Activated naive CD8-positive, alpha-beta T cell treated with anti-CD3 and anti-CD28 coated beads, Interleukin-2, amount 50 U/mL, for 24 hours (primary cell): ENCODE results near the gene DPYSL4.

Experiments used
- ATAC-seq: fragments of 150-1000 bp; cut with Tn5 transposase; one replicate; pipeline ENCODE4 v1.10.0; 2021
- DNase-seq: peaks from one replicate; pipeline ENCODE4 v3.0.0; 2021
- H3K27ac Mint-ChIP-seq: one replicate; pipeline ENCODE4 v1.8.0; 2021; ENCODE audit warnings: mild to moderate bottlenecking, mixed read lengths
- H3K27me3 Mint-ChIP-seq: one replicate; pipeline ENCODE4 v1.8.0; 2021; ENCODE audit warnings: mixed read lengths
- H3K36me3 Mint-ChIP-seq: one replicate; pipeline ENCODE4 v1.8.0; 2021; ENCODE audit warnings: low read depth, mixed read lengths
- H3K4me1 Mint-ChIP-seq: one replicate; pipeline ENCODE4 v1.8.0; 2021; ENCODE audit warnings: mixed read lengths
- H3K4me3 Mint-ChIP-seq: one replicate; pipeline ENCODE4 v1.8.0; 2021; ENCODE audit warnings: mild to moderate bottlenecking, moderate library complexity, mixed read lengths
- H3K9me3 Mint-ChIP-seq: one replicate; pipeline ENCODE4 v1.8.0; 2021; ENCODE audit warnings: mixed read lengths

The DPYSL4 gene

GRCh38 chr10:132165416-132165980 lies 21.2 kb upstream of the DPYSL4 start:
- Mint-ChIP-seq H3K4me3 (no peak overlapping the region), H3K36me3 (no peaks in the 10 kb centered on the region), H3K9me3 (no peaks in the 10 kb centered on the region), H3K27ac (no peak overlapping the region), H3K4me1 (peaks cover 15% of the 10 kb centered on the region), H3K27me3 (no peaks in the 10 kb centered on the region)
- no peak for ATAC-seq
- DNase-seq = no peak

- Mint-ChIP-seq H3K27me3 (no peaks in the 10 kb centered on the region), H3K9me3 (no peaks in the 10 kb centered on the region), H3K36me3 (no peaks in the 10 kb centered on the region), H3K27ac (no peak overlapping the region), H3K4me3 (no peak overlapping the region), H3K4me1 (peaks cover 15% of the 10 kb centered on the region)
- DNase-seq (no peak), ATAC-seq (no peak)
Measured at GRCh38 chr10:132166216-132166950, 20.4 kb upstream of the DPYSL4 start.

- Mint-ChIP-seq H3K27me3 (peaks cover 2% of the 10 kb centered on the region), H3K4me3 (no peak overlapping the region), H3K4me1 (peaks cover 13% of the 10 kb centered on the region), H3K27ac (no peak overlapping the region), H3K36me3 (no peaks in the 10 kb centered on the region), H3K9me3 (no peaks in the 10 kb centered on the region)
- DNase-seq (no peak), ATAC-seq (no peak)
Measured at GRCh38 chr10:132167041-132167674, 19.6 kb upstream of the DPYSL4 start.

- Mint-ChIP-seq H3K27me3 (peaks cover 2% of the 10 kb centered on the region), H3K4me1 (peaks cover 5% of the 10 kb centered on the region), H3K27ac (no peak overlapping the region), H3K9me3 (no peaks in the 10 kb centered on the region), H3K36me3 (no peaks in the 10 kb centered on the region), H3K4me3 (no peak overlapping the region)
- ATAC-seq = no peak
- DNase-seq = no peak
Measured at GRCh38 chr10:132167976-132168375, 18.8 kb upstream of the DPYSL4 start.

GRCh38 chr10:132168571-132169030 lies 18.1 kb upstream of the DPYSL4 start:
- Mint-ChIP-seq H3K4me1 (peaks cover 7% of the 10 kb centered on the region), H3K27ac (no peak overlapping the region), H3K27me3 (peaks cover 2% of the 10 kb centered on the region), H3K36me3 (no peaks in the 10 kb centered on the region), H3K9me3 (no peaks in the 10 kb centered on the region), H3K4me3 (no peak overlapping the region)
- no peak for ATAC-seq
- no peak for DNase-seq

DNA sequence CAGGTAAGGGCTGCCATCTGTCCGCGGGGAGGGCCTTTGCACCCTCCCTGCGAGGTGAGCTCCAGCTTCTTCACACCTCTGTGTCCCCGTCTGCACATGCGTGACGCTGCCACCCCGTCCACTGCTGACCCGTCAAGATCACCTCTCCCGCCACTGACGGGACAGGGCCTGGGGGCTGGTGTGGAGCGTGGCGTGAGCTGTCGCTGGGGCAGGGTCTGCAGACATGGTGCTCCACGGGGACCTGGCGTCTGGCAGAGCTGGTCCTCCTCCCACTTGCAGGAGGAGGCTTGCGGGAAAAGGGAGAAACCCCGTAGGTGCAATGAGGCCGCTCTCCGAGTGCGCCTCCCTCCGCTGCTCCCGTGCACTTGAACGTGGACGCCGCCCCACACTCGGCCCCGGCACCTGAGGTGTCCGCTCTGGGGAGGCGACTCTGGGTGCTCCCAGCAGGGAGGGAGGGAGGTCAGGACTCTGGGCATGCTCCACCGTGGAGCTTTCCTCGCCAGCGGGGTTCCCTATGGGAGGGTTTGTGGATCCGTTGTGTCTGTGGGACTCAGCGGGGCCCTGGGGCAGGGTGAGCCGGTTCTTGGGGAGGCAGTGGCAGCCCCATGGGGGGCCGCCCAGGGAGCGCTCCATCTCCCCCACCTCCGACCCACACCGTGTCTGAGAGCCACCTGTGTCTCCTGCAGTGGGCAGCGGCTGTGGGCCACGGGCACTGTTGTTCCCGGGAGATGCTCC lies 17.6 kb upstream of the DPYSL4 start:
- Mint-ChIP-seq H3K27ac (no peak overlapping the region), H3K27me3 (peaks cover 2% of the 10 kb centered on the region), H3K36me3 (no peaks in the 10 kb centered on the region), H3K4me3 (no peak overlapping the region), H3K9me3 (no peaks in the 10 kb centered on the region), H3K4me1 (peaks cover 5% of the 10 kb centered on the region)
- ATAC-seq (no peak), DNase-seq (no peak)

DNA sequence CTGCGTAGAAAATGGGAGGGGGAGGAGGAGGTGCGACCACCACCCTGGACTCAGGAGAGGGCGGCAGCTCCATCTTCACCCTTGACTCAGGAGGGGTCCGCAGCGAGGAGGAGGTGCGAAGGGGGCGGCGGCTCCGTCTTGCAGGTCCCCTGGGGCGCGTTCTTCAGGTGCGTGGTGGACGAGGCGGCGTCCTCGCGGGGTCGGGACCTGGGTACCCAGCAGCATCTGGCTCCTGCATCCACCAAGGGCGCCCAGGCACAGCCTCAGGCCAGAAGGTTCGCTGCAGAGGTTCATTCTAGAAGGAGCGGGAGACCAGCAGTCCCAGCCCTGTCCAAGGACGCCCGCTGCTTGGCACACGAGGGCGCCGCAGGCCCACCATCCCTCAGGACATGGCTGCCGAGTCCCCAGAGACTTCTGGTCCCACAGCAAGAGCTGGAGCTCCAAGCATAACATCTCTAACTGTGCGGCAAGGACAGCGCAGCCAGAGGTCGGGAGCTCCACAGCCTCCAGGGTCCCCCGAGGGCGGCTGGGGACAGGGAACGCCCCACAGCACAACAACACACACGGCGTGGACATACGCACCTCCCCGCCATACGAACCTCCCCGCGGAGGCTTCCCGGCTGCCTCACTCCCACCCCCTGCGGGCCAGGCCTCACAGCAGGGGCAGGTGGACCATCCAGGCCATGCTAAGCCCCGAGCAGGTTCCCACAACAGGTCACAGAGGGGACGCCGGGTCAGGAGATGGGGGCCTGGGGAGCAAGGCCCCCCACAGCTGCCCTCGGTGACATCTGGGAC lies 16.8 kb upstream of the DPYSL4 start:
- Mint-ChIP-seq H3K27me3 (peaks cover 5% of the 10 kb centered on the region), H3K4me1 (peaks cover 5% of the 10 kb centered on the region), H3K27ac (no peak overlapping the region), H3K36me3 (no peaks in the 10 kb centered on the region), H3K4me3 (no peak overlapping the region), H3K9me3 (no peaks in the 10 kb centered on the region)
- no peak for DNase-seq
- ATAC-seq = no peak

DNA sequence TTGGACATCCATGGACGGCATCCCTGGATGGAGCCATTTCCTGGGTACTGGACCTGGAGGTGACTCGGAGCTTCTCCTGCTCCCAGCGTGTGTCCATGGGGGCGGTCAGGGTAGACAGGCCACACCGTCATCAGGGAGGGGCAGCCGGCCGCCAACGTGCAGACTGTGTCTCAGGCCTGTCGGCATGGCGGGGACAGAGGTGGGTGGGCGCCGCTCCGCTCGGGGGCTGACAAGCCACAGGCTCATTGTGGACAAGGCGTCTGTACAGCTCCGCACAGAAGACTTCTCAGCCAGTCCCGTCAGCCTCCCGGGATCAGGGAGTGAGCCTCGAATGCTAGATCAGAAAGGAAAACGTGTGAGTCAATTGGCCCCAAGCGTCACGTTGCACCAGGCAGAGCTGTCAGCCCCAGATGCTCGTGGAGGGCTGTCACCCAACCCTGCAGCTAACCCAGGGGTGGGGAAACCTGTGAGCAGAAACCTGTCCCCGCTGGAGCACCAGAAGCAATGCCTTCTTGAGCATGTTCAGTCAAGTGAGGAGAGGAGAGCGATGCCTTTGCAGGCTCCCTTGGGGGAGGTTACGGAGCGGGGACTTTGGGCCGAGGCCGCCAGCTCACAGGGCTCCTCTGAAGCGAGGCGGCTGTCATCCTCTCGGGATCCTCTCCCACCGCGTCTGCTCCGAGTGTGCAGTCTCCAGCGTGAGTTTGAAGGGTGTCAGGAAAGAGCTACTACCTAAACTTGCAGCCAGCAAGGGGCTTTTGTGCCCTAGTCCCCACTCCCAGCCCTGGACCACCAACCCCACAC lies 16.0 kb upstream of the DPYSL4 start:
- Mint-ChIP-seq H3K9me3 (no peaks in the 10 kb centered on the region), H3K4me1 (peaks cover 7% of the 10 kb centered on the region), H3K36me3 (no peaks in the 10 kb centered on the region), H3K4me3 (no peak overlapping the region), H3K27ac (no peak overlapping the region), H3K27me3 (peaks cover 5% of the 10 kb centered on the region)
- ATAC-seq (no peak), DNase-seq (no peak)

DNA sequence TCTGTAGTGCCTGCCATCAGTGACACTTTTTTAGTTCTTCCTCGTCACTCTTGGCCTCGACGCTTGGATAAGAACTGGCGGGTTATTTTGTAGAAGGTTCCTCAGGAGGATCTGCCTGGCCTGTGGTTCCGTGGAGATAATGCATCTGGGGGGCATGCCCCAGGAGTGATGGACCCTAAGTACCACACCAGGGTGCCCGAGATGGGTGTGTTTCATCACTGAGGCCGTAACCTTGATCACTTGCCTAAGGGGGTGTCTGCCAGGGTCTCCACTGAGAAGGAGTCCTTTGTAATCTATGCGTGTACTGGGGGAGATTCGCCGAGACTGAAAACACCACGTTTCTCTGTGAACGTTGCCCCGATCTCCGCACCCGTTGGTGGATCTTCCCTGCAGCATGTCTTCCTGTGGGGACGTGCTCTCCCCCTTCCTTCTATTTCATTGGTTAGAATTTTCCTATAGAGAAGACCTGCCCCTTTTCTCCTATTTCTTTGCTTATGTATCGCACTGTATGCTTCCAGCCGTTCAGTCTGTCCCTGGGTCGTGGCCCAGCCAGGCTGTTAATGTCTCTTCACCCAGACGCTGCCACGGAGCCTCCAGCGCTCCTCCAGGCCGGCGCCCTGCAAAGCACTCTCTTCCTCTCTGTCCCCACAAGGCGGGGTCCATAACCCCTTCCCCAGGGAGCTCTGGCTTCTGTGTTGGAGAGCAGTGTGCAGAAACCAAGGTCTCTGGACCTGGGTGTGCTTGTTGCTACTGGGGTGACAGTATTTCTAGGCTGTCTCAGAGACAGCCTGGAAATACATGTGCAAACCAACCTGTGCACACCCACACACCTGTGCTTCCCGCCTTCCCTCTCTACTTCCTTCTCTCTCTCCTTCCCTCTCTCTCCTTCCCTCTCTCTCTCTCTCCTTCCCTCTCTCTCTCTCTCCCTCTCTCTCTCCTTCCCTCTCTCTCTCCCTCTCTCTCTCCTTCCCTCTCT lies 14.4 kb upstream of the DPYSL4 start:
- ATAC-seq = no peak
- no peaks in the 10 kb centered on the region for H3K9me3 Mint-ChIP-seq
- no peak for DNase-seq
- no peaks in the 10 kb centered on the region for H3K36me3 Mint-ChIP-seq
- H3K4me1 Mint-ChIP-seq = peaks cover 7% of the 10 kb centered on the region
- no peak overlapping the region for H3K4me3 Mint-ChIP-seq
- peak overlapping the region; percentile 31 for H3K27ac Mint-ChIP-seq
- peaks cover 16% of the 10 kb centered on the region for H3K27me3 Mint-ChIP-seq

DNA sequence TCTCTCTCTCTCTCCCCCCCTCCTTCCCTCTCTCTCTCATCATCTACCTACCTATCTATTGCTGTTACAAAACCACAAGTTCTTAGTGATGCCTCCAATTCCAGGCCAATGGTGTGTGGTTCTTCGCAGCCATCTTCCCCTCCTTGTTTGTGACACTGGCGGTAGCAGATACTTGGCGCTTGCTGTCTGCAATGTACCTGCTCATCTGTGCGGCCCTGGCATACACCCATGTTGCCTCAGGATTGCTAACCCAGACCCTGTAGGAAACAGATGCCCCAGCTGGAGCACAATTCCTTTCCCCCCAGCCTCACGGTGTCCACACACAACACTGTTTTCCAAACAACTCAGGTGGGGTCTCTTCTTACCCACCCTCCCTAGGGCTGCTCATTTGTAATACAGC lies 13.6 kb upstream of the DPYSL4 start:
- DNase-seq = no peak
- Mint-ChIP-seq H3K9me3 (no peaks in the 10 kb centered on the region), H3K36me3 (no peaks in the 10 kb centered on the region), H3K27ac (peak overlapping the region; percentile 52), H3K27me3 (peaks cover 21% of the 10 kb centered on the region), H3K4me1 (peaks cover 7% of the 10 kb centered on the region), H3K4me3 (no peak overlapping the region)
- ATAC-seq = no peak

- Mint-ChIP-seq H3K9me3 (no peaks in the 10 kb centered on the region), H3K4me1 (peaks cover 7% of the 10 kb centered on the region), H3K27ac (no peak overlapping the region), H3K4me3 (no peak overlapping the region), H3K27me3 (peaks cover 21% of the 10 kb centered on the region), H3K36me3 (no peaks in the 10 kb centered on the region)
- ATAC-seq = no peak
- DNase-seq = no peak
Measured at GRCh38 chr10:132174237-132174636, 12.5 kb upstream of the DPYSL4 start.

DNA sequence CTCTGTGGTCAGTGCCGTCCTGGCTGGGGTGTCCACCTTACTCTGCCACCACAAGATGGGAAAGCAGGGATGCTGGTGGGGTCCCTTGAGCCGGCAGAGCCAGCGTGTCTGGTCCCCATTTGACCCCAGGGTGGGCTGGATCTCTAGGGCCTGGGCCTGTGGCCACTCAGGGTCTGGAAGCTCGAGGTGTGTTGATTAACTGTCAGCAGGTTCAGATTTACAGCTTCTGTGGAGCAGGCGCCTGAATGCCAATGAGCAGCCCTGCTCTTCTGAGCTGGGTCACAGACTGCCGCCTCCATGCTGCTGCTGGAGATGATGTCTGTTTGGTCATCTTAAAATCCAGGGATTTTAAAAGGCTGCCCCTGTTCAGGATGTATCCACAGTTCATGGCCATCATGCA lies 11.3 kb upstream of the DPYSL4 start:
- Mint-ChIP-seq H3K27me3 (peaks cover 21% of the 10 kb centered on the region), H3K4me3 (no peak overlapping the region), H3K36me3 (no peaks in the 10 kb centered on the region), H3K4me1 (peaks cover 7% of the 10 kb centered on the region), H3K27ac (no peak overlapping the region), H3K9me3 (no peaks in the 10 kb centered on the region)
- no peak for DNase-seq
- ATAC-seq = no peak
